ENCODE measurements around the gene QRFP. TPM values are rescaled to one million over a fixed set of nuclear protein-coding genes. Genes with fewer than 3 reads are reported as not detected.
"Not testable (repeated sequence)": the region's sequence is repeated elsewhere in the genome, so short reads cannot be mapped to it uniquely, and the experiment has no call there.

Gene QRFP
- total RNA-seq, 4 donors from 2014 or later: not detected

GRCh38 chr9:130911254-130912049 is 14.8 kb upstream of the QRFP start:
- Histone ChIP-seq H3K4me1 (no peaks in the 10 kb centered on the region), H3K9me3 (no peaks in the 10 kb centered on the region), H3K36me3 (no peaks in the 10 kb centered on the region), H3K27ac (no peak overlapping the region), H3K4me3 (replicated peaks in 1 of 3) (no peak overlapping the region), H3K27me3 (no peaks in the 10 kb centered on the region)
- DNase-seq: no peak
- 69 to 79% methylated on average over 5 to 7 of the region's 26 CpGs for WGBS, 2 donors
- intact Hi-C loops (cut with DNase I): no loop called here
- TF ChIP-seq POLR2A (IDR thresholded peaks at IDR 0.05): no peak
- TF ChIP-seq, protein P1, sequence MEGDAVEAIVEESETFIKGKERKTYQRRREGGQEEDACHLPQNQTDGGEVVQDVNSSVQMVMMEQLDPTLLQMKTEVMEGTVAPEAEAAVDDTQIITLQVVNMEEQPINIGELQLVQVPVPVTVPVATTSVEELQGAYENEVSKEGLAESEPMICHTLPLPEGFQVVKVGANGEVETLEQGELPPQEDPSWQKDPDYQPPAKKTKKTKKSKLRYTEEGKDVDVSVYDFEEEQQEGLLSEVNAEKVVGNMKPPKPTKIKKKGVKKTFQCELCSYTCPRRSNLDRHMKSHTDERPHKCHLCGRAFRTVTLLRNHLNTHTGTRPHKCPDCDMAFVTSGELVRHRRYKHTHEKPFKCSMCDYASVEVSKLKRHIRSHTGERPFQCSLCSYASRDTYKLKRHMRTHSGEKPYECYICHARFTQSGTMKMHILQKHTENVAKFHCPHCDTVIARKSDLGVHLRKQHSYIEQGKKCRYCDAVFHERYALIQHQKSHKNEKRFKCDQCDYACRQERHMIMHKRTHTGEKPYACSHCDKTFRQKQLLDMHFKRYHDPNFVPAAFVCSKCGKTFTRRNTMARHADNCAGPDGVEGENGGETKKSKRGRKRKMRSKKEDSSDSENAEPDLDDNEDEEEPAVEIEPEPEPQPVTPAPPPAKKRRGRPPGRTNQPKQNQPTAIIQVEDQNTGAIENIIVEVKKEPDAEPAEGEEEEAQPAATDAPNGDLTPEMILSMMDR (IDR thresholded peaks at IDR 0.05): no peak

DNA sequence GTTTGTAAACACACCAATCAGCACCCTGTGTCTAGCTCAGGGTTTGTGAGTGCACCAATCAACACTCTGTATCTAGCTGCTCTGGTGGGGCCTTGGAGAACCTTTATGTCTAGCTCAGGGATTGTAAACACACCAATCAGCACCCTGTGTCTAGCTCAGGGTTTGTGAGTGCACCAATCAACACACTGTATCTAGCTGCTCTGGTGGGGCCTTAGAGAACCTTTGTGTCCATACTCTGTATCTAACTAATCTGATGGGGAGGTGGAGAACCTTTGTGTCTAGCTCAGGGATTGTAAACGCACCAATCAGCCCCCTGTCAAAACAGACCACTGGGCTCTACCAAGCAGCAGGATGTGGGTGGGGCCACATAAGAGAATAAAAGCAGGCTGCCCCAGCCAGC is 14.1 kb upstream of the QRFP start:
- H3K9me3 ChIP-seq; intact Hi-C loops (cut with DNase I); H3K4me3 ChIP-seq (replicated peaks in 1 of 3); H3K4me1 ChIP-seq; DNase-seq; H3K36me3 ChIP-seq; H3K27me3 ChIP-seq; H3K27ac ChIP-seq: not testable (repeated sequence)
- 20 to 75% methylated on average over 1 of the region's 1 CpG for WGBS, 2 donors

DNA sequence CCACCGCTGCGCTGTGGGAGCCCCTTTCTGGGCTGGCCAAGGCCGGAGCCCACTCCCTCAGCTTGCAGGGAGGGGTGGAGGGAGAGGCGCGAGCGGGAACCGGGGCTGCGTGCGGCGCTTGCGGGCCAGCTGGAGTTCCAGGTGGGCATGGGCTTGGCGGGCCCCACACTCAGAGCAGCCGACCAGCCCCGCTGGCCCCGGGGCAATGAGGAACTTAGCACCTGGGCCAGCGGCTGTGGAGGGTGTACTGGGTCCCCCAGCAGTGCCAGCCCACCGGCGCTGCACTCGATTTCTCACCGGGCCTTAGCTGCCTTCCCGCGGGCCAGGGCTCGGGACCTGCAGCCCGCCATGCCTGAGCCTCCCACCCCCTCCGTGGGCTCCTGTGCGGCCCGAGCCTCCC is 13.4 kb upstream of the QRFP start:
- WGBS, 2 donors: 90 to 92% methylated on average over 4 to 14 of the region's 27 CpGs
- H3K9me3 ChIP-seq; H3K4me3 ChIP-seq (replicated peaks in 1 of 3); DNase-seq; H3K36me3 ChIP-seq; intact Hi-C loops (cut with DNase I); H3K27me3 ChIP-seq; H3K4me1 ChIP-seq; H3K27ac ChIP-seq: not testable (repeated sequence)

GRCh38 chr9:130908878-130909355 is 12.3 kb upstream of the QRFP start:
- intact Hi-C loops (cut with DNase I): no loop called here
- DNase-seq: no peak
- Histone ChIP-seq H3K9me3 (no peaks in the 10 kb centered on the region), H3K4me1 (no peaks in the 10 kb centered on the region), H3K4me3 (replicated peaks in 1 of 3) (no peak overlapping the region), H3K27ac (no peak overlapping the region), H3K27me3 (no peaks in the 10 kb centered on the region), H3K36me3 (no peaks in the 10 kb centered on the region)
- WGBS, 2 donors: 76 to 88% methylated on average over 16 to 19 of the region's 19 CpGs
- TF ChIP-seq, protein P1 (IDR thresholded peaks at IDR 0.05): no peak
- no peak for TF ChIP-seq POLR2A (IDR thresholded peaks at IDR 0.05)

DNA sequence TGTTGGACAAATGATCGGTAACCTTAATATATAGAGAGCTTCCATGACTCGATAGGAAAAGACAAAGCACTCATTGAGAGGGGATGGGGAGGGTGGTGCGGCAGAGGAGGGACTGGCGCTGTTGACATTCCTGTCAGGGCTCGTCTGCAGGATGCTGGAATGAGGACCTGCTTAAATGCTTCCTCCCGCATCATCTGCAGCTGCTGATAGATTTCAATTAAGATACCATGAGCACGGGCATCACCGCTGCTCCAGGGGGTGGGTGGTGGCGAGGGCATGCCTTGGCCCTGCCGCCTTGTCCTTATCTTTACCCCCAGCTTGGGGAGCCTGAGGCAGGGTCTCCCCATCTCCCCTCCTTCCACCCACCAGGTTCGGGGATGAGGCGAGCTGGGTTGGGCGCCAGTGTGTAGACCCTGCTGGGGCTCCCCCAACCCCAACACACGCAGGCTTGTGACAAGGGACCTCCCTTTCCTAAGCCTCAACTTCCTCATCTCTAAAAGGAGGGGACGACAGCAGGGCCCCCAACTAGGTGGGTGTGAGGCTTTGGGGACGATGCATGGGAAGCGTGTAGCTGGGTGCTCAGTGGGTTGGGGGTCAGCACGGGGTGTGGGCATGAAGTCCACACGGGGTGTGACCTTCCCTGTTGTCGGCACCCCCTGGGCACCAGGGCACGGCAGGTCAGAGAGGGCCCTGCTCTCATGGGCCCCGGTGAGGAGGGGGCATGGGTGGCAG is 11.7 kb upstream of the QRFP start:
- 64 to 72% methylated on average over 12 to 20 of the region's 22 CpGs for WGBS, 2 donors
- no peak overlapping the region for H3K27ac ChIP-seq
- no peaks in the 10 kb centered on the region for H3K27me3 ChIP-seq
- H3K4me1 ChIP-seq: no peaks in the 10 kb centered on the region
- H3K36me3 ChIP-seq: no peaks in the 10 kb centered on the region
- no peak overlapping the region for H3K4me3 ChIP-seq (replicated peaks in 1 of 3)
- no peak for DNase-seq
- no peak for TF ChIP-seq POLR2A (IDR thresholded peaks at IDR 0.05)
- TF ChIP-seq, protein P1 (IDR thresholded peaks at IDR 0.05): no peak
- no peaks in the 10 kb centered on the region for H3K9me3 ChIP-seq
- intact Hi-C loops (cut with DNase I): no loop called here

Measured in thyroid gland (tissue), 4 donors.